A549 (cell line): ENCODE results near the gene NACC2.
A peak's percentile ranks its signal among the peaks of the same experiment; 100 is the strongest.

Experiments used
- CTCF ChIP-seq: fragments of >200 bp; sonication (Bioruptor Twin); formaldehyde crosslinking; IDR thresholded peaks from 3 replicates; pipeline ENCODE4 v1.5.1; 2016
- POLR2A ChIP-seq: IDR thresholded peaks from 2 replicates; pipeline ENCODE4 v1.6.1; 2012; ENCODE audit warnings: mild to moderate bottlenecking, low read length
- REST ChIP-seq: fragments of 200-600 bp; sonication (generic); IDR thresholded peaks from 2 replicates; pipeline ENCODE4 v1.6.1; 2016; ENCODE audit warnings: antibody characterized with exemption, mild to moderate bottlenecking, moderate library complexity

DNA sequence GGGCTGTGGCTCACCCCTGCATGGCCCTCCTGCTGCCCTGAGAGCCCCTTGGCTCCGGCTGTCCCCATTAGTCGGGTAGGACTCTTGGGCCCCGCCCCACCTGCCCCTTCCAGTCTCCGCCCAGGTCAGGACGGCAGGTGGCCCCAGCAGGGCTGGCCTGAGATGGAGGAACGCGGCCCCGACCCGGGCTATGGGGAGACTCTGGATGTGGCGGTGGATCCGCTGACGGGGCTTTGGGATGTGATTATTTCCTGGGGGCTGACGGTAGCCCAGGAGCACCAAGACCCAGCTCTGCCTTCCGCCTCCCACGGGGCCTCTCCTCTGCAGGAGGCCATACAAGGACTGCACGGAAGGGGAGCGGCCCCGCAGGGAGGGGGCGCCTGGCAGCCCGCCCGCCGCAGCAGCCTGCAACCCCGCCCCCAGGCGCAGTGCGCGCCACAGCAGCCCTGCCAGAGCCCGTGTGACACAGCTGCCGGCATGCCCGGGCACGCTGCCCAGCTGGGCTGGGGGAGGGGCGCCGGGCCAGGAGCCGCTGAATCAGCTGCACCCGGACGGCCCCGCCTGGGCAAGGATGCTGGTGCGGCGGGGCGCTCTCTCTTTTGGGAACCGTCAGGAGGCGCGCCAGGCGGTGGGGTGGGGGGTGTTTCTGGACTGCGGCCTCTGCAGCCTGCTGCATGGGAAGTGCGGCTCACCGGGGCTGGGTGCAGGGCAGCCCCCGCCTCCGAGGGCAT lies 14.4 kb upstream of the NACC2 start:
- TF ChIP-seq CTCF, result 0 out of 3 replicates have a peak, but pooled peaks have one; percentile 15
- TF ChIP-seq POLR2A, result peak; percentile 25
- no peak for TF ChIP-seq REST
